ENCODE results near the gene KIF5A.

Gene KIF5A

DNA sequence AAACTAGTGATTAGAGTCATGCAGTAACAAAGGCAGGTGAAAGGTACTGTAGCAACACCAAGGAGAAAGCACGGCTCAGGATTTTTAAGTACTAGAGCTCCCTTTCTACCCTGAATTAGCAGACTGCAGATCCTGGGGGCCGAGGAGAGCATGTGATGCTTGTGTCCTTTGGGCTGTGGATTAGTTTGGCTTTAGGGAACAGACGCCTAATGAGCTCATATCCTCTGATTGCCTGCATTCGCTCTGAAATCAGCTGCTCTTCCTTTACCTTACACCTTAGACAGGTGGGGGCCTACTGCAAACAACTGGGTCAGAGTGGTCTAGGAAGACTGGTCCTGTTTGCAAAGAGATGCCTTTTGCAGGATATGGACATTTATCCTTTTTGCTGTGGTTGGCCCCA is 43.3 kb downstream of the KIF5A start:
- no peak overlapping the region for H3K4me3 ChIP-seq (replicated peaks; ENCODE audit: low read depth, low read length)
- DNase-seq (ENCODE audit: low read depth): no peak
- TF ChIP-seq, protein P1, sequence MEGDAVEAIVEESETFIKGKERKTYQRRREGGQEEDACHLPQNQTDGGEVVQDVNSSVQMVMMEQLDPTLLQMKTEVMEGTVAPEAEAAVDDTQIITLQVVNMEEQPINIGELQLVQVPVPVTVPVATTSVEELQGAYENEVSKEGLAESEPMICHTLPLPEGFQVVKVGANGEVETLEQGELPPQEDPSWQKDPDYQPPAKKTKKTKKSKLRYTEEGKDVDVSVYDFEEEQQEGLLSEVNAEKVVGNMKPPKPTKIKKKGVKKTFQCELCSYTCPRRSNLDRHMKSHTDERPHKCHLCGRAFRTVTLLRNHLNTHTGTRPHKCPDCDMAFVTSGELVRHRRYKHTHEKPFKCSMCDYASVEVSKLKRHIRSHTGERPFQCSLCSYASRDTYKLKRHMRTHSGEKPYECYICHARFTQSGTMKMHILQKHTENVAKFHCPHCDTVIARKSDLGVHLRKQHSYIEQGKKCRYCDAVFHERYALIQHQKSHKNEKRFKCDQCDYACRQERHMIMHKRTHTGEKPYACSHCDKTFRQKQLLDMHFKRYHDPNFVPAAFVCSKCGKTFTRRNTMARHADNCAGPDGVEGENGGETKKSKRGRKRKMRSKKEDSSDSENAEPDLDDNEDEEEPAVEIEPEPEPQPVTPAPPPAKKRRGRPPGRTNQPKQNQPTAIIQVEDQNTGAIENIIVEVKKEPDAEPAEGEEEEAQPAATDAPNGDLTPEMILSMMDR (IDR thresholded peaks at IDR 0.05; ENCODE audit: low read length, missing control alignments): no peak

DNA sequence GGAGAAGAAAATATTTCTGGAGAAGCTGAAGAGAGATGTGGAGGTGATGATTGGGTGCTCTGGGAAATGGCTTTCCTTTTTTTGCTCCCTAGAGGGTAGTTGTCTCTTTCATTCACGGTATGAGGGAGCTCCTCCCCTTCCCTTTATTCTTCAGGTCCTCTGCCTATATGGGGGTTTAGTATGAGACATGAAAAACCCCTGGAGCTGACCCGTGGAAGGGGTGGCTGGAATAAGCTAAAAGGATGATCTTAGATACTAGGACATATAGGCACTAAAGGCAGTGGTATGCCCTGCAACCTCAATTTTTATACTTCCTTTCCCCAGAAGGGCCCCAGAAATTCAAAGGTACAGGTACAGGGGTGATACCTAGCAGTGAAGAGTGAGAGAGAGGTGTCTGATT is 50.6 kb downstream of the KIF5A start:
- H3K4me3 ChIP-seq (replicated peaks; ENCODE audit: low read depth, low read length): no peak overlapping the region
- TF ChIP-seq, protein P1 (IDR thresholded peaks at IDR 0.05; ENCODE audit: low read length, missing control alignments): no peak
- no peak for DNase-seq (ENCODE audit: low read depth)

DNA sequence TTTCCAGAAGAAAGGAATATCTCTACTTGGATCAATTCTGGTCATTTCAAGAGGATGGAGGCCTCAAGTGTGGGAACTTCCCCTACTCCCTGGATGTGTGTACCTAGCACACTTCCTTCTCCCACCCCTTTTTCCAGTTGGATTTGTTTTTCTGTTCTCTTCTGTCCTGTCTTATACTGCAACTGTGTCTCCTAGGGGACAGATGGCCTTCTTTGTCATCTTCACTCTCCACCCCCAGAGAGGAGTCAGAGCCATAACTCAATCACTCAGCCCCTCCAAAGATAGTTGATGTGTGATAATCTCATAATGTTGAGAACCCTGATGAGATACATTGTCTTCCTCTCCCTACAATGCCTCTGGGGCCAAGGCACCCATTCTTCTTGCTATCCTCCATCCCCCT is 52.7 kb downstream of the KIF5A start:
- H3K4me3 ChIP-seq (replicated peaks; ENCODE audit: low read depth, low read length): no peak overlapping the region
- DNase-seq (ENCODE audit: low read depth): no peak
- TF ChIP-seq, protein P1 (IDR thresholded peaks at IDR 0.05; ENCODE audit: low read length, missing control alignments): no peak

DNA sequence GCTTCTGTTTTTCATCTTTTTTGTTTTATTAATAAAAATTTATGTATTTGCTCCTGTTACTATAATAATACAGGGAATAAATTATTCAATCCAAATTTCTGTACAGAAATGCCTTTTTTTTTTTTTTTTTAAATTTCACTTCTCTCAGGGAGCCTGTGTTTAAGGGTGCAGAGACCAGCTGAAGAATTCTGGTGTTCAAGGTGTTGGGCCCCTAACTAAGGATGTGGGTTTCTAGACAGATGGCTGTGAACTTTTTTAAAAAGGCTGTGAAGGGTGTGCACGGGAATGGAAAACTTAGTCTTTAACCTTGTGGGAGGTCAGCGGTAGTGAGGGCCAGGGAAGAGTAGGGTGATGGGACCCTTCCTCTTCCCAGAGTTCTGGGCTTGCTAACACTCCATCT is 53.5 kb downstream of the KIF5A start:
- no peak for DNase-seq (ENCODE audit: low read depth)
- no peak overlapping the region for H3K4me3 ChIP-seq (replicated peaks; ENCODE audit: low read depth, low read length)
- TF ChIP-seq, protein P1 (IDR thresholded peaks at IDR 0.05; ENCODE audit: low read length, missing control alignments): no peak

DNA sequence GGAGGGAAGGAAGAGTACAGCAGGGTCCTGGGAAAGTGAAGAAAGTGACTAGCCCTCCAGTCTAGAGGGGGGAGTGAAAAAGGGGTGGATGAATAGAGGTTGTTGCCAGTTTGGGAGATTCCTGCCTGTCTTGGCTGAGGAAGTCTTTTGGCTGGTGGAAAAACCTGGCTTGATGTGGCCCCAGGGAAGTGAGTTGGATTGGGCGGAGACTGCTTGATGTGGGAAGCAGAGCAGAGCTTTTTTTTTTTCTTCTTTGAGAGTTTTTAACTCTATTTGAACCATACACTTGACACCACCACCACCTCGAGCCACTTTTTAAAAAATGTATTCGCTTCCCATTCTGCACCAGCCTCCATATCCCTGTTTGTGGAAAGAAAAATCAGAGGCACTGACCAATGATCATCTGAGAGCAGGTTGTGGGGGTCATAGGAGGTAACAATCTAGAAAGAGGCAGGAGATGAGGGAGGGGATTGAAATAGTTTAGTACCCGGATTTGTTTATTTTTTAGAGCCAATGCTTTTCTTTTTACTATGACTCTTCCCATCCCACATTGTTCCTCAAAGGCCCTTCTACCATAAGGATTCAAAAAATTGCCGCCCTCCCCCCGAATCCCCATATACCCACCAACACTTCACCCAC is 54.1 kb downstream of the KIF5A start:
- TF ChIP-seq, protein P1 (IDR thresholded peaks at IDR 0.05; ENCODE audit: low read length, missing control alignments): no peak
- H3K4me3 ChIP-seq (replicated peaks; ENCODE audit: low read depth, low read length): peak overlapping the region; percentile 69
- peak; percentile 50 for DNase-seq (ENCODE audit: low read depth)

DNA sequence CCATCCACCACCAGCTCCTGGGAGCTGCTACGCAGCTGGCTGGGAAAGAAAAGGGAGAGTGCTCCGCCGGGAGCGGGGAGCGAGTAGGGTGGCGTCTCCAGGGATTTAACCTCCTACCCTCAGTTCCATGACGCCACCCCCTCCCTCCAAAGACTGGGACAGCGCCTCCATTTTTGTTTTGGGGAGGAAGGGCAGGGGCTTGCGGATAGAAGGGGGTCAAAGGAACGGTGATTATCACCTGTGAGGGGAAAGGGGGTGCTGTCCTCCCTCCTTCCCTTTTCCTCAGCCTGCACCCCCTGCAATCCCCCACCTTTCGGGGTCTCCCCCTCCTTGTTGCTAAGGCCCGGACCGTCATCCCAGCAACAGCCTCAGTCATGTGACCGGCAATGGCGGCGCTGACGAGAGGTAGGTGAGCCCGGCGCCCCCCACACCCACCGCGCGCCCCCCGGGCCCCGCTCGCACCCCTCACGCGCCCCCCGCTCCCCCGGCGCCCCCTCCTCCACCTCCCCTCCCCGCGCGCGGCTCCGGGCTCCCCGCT is 54.7 kb downstream of the KIF5A start, which contains the start of gene DTX3:
TSS of gene DTX3 (plus strand) at position 371 of the 538 bp plus-strand sequence. CDS start 1,694 bp downstream, outside the sequence.
- H3K4me3 ChIP-seq (replicated peaks; ENCODE audit: low read depth, low read length): peak within 1 kb of the TSS; percentile 69
- no peak for DNase-seq (ENCODE audit: low read depth)
- TF ChIP-seq, protein P1 (IDR thresholded peaks at IDR 0.05; ENCODE audit: low read length, missing control alignments): no peak

Measured in fibroblast of pulmonary artery (primary cell).